NCI-H446 treated with DMSO at 0.1 percent for 48 hours (cell line): ENCODE measurements around the gene ANKS1A.
A peak's percentile ranks its signal among the peaks of the same experiment; 100 is the strongest.

Experiments used
- DNase-seq: peaks from one replicate; lab custom pipeline; 2025; lab: John Stamatoyannopoulos, UW

Gene ANKS1A

DNA sequence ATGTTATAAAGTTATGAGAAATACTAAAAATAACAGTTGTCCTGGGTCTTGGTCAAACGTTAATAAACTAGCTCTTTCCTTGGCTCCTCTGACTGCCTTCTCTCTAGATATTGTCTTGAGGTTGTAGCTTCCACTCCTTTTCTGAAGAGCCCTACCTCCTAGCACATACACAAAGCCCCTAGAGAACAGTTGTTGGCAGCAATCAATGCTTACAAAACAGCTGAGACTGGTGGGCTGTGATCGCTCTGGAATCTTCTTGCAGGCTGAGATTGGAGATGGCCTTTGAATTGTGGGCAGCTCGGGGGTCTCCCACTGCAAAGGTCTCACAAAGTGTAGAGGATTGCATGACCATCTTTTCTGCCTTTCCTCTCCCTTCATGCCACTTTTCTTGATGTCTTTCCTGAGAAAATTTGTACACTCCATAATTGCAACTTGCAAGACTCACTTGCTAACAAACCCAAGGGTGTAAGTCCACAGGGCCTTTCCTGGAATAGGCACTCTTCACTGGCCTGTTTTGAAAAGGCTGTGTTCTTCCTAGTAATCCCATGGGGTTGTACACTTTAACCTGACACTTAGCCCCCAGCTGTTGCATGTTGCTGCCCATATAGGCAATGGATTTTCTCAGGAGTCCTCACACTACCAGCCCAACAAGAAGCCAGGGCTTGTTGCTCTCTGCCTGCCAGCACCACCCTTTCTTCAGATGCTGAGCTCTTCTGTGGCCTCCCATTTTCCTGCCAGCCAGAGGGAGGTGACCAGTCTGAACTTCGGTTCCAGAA, 152.2 kb downstream of the ANKS1A start:
- DNase-seq: no peak

DNA sequence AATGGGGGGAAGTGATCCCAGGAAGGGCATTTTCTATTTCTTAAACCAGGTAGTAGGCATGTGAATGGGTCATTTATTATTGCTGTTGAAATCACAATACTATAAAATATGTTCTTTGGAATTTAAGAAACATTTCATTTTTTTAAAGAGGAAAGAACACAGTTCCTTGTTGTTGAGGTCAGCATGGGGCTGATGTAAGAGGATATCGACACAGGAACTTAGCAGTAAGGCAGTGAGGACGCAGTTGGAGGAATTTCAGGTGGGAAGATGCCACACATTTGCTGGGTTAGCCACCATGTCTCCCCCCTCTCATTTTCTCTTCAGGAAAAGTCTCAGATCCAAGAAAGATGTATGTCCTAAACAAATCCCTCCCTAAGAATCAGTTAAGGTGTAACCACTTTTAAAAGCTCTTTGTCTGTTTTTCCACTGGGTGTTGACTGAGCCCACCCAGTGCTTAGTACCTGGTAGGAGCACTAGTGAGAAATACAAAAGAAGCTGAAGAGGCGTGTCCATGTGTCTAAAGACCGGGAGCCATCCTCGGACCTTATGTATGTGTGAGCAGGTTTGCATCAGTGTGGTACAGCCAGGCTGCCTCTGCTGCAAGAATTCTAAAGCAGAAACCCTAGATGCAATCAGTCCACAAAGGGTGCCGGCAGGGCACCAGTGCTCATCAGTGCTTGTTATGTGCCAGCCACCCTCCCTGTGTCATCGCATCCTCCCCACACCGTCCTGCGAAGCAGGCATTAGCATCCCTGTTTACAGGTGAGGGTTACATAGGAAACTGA, 153.2 kb downstream of the ANKS1A start:
- no peak for DNase-seq

DNA sequence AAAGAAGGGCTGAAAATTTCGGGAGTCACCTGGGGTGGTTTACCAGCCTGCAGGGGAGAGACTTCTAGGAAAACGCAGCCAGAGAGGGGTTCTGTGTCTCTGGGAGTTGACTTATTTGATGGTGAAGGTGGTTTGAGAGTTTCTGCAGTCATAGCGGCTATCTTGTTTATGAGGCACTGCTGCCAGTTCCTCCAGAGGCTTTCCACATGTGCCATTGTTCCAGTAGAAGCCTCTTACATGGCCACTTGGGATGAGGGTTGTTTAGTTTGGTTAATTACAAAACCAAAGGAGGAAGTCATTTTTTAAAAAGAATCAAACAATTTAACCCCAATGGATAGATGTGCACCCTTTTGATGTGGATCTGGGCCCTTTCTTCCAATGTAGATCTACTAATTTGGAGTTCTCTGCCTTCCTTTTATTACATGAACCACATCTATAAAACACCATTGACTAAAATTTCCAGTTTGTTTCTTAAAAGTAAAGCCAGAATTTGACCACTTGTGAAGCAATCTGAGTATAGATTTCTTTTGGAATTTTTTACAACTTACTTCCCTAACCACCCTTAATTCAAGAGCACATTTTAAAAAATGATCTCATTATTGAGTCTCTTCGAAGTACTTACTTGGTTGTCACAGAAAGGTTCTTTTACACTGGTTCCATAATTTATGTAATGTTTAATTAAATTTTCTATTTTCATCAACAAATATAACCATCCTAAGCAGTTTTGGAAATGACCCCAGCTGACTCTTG, 154.5 kb downstream of the ANKS1A start:
- no peak for DNase-seq

DNA sequence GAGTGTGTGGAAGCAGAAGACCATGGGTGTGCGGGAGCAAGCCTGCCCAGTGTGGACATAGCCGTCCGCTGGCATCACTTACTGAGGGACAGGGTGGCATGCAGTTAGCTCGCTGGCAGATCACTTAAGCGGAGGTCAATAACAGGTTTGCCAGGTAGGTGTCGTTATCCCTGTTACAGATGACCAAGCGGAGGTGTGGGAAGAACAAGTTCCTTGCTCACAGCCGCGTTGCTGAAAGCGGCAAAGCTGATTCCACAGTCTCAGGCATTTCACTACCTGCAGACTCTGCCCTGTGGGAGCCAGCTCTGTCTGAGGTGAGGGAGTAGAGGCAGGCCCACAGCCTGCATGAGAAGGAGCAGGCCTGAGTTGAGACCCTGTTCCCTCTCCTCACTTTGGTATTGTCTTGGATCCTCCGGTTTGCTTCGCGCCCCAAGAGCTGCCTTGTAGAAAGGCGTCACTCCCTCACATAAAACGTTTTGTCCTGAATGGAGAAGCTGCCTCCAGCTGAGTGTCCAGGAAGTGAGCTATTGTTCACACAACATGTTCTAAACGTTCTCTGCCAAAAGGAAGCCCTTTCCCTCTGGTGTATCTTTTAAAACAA, 155.2 kb downstream of the ANKS1A start:
- no peak for DNase-seq

DNA sequence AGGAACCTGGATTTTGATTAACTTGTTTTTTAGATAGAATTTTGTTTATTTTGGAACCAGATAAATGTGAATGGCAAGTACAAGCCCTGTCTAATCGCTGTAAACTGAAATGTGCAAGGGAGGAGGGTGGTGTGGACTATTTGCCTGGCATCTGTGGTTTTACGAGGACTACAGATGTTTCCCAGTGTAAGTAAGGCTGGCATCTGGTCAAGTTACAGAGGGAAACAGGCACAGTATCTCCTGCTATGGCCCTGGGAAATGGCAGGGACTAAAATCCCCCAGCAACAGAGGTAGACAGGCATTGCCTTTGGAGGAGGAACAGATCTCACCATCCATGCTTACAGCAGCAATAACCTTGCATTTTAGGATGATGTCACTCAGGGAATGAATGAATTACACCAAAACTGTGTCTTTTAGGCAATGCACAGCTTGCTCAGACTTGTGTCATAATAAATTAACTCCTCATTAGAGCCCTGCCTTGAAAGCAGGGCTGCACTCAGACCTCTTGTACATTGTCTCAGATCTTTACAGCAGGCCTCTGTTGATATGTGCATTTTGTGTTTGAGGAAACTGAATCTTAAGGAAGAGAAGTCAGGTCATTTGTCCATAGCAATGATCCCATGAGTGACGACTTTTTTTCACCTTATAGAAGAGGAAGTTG, 155.8 kb downstream of the ANKS1A start:
- no peak for DNase-seq

DNA sequence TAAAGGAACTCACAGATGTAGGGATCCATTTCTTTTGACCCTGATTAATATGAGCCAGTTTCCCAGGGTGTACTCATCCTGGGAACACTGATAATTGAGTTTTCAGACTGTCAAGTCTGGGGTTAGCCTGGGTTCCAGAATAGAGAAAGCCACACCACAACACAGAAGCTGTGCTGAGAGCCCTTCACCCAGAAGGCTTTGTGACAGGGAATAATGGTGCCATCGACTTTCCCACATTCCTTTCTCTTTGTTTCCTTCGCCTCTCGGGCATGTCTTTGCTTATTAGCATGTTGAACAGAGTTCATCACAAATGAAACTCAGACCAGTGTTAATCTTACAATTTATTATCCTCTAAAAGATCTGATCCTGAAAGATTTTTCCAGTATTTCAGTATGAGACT, 157.0 kb downstream of the ANKS1A start:
- DNase-seq: no peak

DNA sequence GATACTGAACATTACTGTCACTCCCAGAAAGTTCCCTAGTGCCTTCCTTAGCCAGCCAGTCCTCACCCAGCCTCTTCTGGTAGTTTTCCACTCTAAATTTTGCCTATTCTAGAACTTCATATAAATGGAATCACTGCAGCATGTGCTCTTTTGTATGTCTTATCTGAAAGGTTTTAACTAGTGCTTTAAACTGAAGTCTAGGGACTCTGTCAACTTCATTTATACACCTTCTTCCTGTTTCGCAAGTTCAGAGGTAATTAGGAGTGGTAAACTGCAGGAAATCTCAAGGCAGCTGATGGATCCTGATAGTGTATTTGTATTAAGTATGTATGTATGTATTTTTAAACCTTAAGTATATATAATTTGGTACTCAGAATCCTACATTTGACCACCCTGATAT, 157.8 kb downstream of the ANKS1A start:
- no peak for DNase-seq

DNA sequence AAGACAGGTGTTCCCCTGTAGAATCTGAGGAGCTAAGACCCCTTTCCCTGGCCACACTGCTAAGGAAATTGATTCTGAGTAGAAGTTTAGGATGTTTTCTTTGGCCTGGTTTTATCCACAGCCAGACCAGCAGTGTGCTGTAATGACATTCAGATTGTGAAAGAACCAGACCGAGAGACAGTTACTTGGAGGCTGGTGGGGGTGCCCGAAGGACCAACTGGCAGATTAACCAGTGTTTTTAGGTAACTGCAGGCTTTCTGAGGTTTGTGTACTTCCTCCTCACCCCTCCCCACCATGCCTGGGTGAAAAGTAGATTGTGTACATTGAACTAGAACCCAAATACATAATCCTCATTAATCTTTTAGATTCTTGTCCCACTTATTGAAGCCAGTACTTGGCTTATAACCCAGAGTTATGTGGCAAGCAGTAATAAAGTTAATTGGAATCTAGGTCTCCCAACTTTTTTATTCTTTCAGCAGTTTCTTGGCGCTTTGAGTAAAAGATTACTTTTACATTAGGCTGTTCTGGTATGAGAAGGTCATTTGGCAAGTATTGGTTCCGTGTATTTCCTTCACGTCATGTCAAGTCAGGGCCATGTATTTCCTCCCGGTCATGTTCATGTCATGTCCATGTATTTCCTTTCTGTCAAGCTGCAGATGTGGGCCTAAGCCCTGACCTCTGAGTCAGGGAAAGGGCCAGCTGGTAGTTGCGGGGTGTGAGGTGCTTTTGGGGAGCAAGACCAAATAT, 158.4 kb downstream of the ANKS1A start:
- DNase-seq: no peak

DNA sequence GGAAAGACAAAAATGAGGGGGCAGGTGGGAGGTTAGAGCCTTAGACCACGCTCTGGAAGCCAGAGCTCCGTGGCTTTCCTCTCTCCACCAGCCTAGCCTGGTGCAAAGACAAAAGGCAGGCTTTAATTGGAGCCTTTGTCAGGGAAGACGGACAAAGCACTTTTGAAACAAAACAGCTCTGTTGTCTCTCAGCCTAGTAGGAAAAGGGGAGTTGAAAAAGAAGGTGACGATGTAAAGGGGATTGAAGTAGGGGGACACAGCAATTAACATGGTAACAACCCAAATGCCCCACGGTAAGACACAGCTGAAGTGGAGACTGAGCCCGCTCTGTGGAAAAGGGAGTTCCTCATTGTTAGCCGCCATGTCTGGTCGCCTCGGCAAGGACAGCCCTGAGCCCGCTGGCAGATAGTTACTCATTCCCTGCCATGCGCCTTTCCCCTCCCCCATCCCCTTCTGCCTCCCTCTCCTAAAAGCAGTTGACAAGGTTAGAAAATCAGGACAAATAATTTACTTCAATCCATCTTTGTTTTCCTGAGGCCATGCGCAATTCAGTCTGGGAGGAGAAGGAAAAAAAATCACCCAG, 159.1 kb downstream of the ANKS1A start:
- no peak for DNase-seq

DNA sequence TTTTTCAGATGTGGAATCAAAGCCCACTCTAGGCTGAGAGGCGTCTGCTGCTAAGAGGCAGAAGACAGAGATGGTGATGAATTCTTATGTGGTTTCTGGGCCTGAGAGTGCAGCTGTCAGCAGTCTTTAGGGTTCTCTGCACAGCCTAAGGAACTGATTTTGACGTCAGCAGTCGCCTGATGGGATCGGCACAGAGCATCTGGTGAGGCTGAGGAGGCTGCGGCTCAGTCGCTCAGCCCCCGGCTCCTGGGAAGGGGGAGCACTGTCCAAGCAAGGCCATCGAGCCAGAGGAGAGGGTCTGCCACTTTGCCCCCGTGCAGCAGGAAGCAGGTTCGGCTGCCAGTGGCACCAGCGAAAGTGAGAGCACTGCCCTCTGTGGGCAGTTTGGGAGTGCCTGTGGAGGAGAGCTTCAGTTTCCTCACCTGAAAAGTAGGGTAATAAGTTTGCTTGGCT, 159.6 kb downstream of the ANKS1A start:
- no peak for DNase-seq

DNA sequence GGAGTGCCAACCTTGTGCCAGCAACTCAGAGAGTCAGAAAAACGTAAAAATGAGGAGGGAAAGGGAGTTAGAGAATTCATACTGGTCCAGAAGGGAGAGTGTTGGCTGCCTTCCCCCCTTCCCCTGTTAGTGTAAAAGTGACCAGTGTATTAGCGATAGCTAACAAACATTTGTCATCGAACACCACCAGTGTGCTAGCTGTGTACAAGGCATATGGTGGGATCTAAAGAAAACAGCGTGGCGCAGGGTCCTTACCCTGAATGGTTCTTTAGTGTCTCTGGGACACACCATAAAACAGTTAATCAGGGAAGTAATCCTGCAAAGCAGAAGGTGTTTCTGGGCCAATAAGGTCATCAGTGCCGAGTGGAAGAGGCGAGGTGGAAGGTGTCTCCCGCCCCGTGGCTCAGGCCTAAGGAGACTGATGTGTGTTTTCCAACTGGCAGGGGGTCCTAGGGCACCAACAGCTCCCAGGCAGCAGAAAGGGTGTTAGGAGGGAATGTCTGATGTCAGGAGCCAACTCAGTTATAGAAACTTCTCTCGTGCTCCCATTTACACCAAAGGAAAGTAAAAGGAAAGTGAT, 160.2 kb downstream of the ANKS1A start:
- DNase-seq: no peak

DNA sequence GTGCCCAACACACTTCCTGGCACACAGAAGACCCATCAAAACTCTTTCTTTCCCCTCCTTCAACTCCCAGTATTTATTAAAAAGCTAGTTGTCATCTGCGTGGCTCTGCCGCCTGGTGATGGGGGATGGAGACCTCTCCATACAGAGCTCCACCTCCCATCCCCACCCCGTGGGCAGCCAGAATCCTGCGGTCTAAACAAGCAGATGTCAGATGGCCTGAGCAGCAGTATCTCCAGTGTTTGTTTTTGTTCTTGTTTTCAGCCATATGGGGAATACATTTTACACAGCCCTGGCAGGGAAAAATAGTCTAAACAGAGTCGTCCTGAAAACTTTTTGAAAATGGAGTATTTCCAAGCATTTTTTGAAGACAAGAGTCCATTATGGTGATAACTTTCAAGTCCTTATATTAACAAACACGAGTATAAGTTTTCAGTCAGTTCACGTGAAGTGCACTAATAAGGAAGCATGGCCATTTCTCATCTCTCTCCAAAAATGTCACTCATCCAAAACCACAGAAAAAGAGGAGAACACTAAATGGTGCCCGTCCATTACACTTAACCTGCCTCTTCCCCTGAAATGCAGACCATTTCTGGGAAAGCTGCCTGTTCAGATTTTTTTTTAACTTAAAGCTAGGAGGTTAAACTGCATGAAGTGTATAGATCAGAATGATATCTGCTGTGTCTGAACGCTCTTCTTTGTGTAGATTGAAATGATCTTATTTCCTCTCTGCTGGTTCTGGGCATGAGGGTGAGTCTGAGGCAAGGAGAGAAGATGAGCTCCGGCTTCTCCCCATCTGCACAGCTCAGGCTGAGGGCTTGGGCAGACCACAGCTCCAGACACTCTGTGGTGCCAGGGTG, 161.1 kb downstream of the ANKS1A start:
- peak; percentile 80 for DNase-seq

DNA sequence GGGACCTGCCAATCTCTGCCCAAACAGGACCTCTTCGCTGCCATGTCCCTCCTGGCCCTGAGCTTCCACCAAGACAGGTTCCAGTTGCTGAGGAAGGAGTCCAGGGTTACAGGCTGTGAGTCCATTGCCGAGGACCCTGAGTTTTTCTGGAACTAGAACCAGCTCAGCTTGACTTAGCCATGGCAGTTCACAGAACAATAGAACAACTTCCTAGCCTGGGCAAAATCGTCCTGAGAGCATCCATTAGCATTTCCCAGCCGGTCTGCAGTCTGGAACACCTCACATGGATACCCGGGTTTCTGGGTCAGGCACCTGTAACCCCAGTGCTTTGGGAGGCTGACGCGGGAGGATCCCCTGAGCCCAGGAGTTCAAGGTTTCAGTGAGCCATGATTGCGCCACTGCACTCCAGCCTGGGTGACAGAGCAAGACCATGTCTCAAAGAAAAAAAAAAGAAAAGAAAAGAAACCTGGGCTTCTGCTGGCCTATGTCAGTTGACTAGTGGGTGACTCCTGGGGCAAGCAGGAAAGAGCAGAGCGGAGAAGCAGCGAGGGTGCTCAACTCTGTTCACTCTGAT, 161.8 kb downstream of the ANKS1A start:
- no peak for DNase-seq

DNA sequence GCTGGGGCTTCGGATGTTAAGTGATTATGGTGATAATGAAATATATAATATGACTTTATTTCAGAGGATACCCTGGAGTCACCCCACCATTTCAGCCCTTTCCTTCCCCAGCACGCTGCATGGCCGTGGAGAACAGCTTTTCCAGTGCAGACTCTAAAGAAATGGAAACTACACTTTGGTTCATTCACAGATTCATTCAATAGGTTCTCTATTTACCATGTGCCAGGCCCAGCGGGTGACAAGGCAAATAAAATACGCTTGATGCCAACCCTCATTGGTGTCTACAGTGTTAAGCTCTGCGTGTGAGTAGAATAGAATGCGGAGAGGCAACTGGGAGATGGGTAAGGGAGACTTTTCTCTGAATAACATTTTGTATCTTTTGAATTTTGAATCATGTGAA, 162.3 kb downstream of the ANKS1A start:
- no peak for DNase-seq

DNA sequence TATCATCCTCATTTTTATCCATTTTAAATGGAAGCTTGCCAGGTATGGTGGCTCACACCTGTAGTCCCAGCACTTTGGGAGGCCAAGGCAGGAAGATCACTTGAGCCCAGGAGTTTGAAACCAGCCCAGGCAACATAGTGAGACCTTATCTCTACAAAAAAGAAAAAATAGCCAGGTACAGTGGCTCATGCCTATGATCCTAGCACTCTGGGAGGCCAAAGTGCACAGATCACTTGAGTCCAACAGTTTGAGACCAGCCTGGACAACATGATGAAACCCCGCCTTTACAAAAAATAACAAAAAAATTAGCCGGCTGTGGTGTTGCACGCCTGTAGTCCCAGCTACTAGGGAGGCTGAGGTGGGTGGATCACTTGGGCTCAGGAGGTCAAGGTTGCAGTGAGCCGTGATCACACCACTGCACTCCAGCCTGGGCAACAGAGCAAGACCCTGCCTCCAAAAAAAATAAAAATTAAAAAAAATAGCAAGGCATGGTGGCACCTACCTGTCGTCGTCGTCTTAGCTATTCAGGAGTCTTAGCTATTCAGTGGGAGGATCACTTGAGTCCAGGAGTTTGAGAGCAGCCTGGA, 163.0 kb downstream of the ANKS1A start:
- no peak for DNase-seq

DNA sequence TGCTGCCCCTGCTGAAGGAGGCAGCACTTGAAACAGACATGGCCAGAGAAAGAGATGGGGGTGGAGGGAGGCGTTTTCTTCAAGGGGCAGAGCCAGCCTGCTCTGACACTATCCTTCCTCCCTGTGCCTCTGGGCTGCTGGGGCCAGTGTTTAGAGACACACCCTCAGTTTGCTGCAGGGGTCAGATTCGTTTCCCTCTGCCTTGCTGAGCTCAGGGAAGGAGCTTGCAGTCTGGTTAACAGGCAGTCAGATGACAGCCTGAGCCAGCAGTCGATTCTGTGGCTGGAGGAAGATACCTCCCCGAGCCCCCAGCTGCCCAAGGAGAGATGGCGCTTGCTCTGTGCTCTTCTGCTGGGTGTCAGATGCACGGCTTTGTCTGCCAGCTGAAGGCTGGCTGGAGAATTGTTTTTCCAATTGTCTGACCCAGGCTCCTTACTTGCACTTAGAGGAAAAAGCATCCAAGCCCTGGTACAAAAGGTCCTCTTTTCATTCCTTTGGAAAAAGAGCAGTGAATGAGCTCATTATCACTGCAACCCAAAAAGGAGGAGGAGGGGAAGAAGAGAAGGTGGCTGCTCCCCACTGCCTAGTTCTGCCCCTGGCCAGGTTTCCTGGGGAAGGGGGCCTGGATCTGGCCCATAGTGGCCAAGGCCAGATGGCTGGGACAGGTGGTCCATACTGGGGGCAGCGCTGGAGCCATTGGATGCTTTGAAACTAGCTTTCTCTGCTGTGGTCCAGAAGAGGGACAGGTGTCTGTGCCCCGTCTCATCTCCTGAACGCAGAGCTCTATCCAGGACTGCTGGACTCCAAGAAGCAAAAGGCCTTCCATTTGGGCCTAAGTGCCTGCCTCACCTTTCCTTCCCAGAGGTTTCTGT, 163.9 kb downstream of the ANKS1A start:
- no peak for DNase-seq

DNA sequence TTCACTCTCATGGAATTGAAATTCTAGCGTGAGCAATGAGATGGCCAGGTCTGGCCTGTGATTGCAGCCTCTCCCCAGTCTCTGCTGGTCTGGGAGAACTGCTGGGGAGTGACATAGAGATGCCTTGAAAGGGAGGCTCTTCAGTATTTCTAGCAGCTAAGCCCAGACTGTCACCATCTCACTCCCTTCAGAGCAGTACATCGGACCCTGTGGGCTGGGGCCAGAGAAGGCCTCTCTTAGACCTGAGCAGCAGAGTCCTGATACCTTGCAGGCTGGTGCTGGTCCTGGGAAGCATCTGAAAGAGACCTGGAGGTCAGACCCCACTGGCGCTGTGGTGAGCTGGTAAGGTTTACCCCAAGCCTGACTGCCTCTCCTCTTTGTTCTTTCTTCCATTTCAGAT, 164.6 kb downstream of the ANKS1A start:
- no peak for DNase-seq
